GM19468 (cell line): ENCODE data around the gene PCDHB4.
"Not testable (repeated sequence)": the region's sequence is repeated elsewhere in the genome, so short reads cannot be mapped to it uniquely, and the experiment has no call there.

Experiments used
- ATAC-seq: cut with Tn5 transposase; IDR thresholded peaks from one replicate; pipeline ENCODE4 v1.9.1; 2021; ENCODE audit warnings: mild to moderate bottlenecking, moderate library complexity, moderate number of reproducible peaks; ENCODE audit not compliant: unreplicated experiment; ENCODE audit errors: extremely low read depth

PCDHB4 gene

GRCh38 chr5:141149812-141150211 is 28.2 kb downstream of the PCDHB4 start, which contains the start of gene PCDHB6:
TSS of gene PCDHB6 (plus strand) at chr5:141150057. CDS start at chr5:141150258, 201 bp downstream.
- ATAC-seq: no peak

DNA sequence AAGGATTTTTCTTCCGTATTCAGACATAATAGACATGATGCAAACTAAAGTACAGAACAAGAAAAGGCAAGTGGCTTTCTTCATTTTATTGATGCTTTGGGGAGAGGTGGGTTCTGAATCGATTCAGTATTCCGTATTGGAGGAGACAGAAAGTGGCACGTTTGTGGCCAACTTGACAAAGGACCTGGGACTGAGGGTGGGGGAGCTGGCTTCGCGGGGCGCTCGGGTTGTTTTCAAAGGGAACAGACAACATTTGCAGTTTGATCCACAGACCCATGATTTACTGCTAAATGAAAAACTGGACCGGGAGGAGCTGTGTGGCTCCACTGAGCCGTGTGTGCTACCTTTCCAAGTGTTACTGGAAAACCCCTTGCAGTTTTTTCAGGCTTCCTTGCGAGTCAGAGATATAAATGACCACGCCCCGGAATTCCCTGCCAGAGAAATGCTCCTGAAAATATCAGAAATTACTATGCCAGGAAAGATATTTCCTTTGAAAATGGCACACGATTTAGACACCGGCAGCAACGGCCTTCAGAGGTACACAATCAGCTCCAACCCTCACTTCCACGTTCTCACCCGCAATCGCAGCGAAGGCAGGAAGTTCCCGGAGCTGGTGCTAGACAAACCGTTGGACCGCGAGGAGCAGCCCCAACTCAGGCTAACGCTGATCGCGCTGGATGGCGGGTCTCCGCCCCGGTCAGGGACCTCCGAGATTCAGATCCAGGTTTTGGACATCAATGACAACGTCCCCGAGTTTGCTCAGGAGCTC is 28.8 kb downstream of the PCDHB4 start:
- no peak for ATAC-seq

DNA sequence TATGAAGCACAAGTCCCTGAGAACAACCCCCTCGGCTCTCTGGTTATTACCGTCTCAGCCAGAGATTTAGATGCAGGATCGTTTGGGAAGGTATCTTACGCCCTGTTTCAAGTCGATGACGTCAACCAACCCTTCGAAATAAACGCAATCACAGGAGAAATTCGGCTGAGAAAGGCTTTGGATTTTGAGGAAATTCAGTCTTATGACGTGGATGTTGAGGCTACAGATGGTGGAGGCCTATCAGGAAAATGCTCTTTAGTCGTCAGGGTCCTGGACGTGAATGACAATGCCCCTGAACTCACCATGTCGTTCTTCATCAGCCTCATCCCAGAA is 29.3 kb downstream of the PCDHB4 start:
- ATAC-seq: no peak

- not testable (repeated sequence) for ATAC-seq
Observed at GRCh38 chr5:141151632-141152031, 30.0 kb downstream of the PCDHB4 start.

DNA sequence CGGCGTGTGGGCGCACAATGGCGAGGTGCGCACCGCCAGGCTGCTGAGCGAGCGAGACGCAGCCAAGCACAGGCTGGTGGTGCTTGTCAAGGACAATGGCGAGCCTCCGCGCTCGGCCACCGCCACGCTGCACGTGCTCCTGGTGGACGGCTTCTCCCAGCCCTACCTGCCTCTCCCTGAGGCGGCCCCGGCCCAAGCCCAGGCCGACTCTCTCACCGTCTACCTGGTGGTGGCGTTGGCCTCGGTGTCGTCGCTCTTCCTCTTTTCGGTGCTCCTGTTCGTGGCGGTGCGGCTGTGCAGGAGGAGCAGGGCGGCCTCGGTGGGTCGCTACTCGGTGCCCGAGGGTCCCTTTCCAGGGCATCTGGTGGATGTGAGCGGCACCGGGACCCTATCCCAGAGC is 30.5 kb downstream of the PCDHB4 start:
- ATAC-seq: not testable (repeated sequence)

GRCh38 chr5:141155540-141156374 is 34.1 kb downstream of the PCDHB4 start:
- no peak for ATAC-seq

DNA sequence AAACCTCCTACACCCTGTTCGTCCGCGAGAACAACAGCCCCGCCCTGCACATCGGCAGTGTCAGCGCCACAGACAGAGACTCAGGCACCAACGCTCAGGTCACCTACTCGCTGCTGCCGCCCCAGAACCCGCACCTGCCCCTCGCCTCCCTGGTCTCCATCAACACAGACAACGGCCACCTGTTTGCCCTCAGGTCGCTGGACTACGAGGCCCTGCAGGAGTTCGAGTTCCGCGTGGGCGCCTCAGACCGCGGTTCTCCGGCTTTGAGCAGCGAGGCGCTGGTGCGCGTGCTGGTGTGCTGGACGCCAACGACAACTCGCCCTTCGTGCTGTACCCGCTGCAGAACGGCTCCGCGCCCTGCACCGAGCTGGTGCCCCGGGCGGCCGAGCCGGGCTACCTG is 35.7 kb downstream of the PCDHB4 start:
- not testable (repeated sequence) for ATAC-seq

- ATAC-seq: not testable (repeated sequence)
Observed at GRCh38 chr5:141157901-141158300, 36.3 kb downstream of the PCDHB4 start.

DNA sequence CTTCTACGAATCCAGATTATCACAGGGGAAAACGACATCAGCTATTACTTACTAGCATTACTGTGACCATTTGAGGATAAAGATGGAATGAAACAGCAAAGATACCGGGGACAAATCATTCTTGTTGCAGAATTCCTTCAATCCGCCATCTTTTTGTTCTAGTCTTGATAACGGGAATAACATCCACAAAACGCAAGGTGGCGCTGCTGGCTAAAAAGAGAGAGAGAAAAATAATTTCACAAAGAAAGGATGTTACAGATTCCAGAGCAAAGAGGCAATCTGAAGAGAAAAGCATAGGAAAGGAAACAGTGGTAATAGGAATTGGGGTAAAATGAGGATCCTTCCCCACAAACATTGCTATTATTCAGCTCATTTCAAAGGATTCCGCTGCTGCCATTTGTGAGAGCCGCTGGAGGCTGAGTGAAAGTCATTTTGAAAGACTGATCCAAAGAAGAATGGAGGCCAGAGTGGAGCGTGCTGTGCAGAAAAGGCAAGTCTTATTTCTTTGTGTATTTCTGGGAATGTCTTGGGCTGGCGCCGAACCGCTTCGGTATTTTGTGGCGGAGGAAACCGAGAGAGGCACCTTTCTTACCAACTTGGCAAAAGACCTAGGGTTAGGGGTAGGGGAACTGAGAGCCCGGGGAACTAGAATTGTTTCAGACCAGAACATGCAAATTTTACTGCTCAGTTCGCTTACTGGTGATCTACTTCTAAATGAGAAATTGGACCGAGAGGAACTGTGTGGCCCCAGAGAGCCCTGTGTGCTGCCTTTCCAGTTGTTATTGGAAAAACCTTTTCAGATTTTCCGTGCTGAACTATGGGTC is 51.0 kb downstream of the PCDHB4 start, which contains the start of gene PCDHB7:
PCDHB7 (plus strand) TSS at position 264 of the 824 bp plus-strand sequence; CDS start at position 456, 192 bp downstream.
- ATAC-seq: no peak

DNA sequence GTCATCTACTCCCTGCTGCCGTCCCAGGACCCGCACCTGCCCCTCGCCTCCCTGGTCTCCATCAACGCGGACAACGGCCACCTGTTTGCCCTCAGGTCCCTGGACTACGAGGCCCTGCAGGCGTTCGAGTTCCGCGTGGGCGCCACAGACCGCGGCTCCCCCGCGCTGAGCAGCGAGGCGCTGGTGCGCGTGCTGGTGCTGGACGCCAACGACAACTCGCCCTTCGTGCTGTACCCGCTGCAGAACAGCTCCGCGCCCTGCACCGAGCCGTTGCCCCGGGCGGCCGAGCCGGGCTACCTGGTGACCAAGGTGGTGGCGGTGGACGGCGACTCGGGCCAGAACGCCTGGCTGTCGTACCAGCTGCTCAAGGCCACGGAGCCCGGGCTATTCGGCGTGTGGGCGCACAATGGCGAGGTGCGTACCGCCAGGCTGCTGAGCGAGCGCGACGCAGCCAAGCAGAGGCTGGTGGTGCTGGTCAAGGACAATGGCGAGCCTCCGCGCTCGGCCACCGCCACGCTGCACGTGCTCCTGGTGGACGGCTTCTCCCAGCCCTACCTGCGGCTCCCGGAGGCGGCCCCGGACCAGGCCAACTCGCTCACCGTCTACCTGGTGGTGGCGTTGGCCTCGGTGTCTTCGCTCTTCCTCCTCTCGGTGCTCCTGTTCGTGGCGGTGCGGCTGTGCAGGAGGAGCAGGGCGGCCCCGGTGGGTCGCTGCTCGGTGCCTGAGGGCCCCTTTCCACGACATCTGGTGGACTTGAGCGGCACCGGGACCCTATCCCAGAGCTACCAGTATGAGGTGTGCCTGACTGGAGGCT is 52.9 kb downstream of the PCDHB4 start:
- not testable (repeated sequence) for ATAC-seq
